GM23338 (cell line): ENCODE results near the gene EEF1AKMT4. TPM values are rescaled to one million over a fixed set of nuclear protein-coding genes. Genes with fewer than 3 reads are reported as not detected.

ENCODE experiments used
- ATAC-seq: fragments of 200-7000 bp; cut with Tn5 transposase; 3 replicates; pipeline ENCODE4 v1.9.1; 2020
- DNase-seq: peaks from one replicate; pipeline ENCODE4 v3.0.0-alpha.2; 2015; ENCODE audit warnings: low spot score
- H2AFZ ChIP-seq: fragments of 200-600 bp; sonication (generic); 2 replicates; pipeline ENCODE4 v1.8.0; 2016; ENCODE audit warnings: antibody characterized with exemption, mild to moderate bottlenecking, moderate library complexity
- H3F3A ChIP-seq: fragments of 200-600 bp; sonication (generic); replicated peaks from 2 replicates; pipeline ENCODE4 v1.8.0; 2017; ENCODE audit warnings: antibody characterized with exemption, mixed run types, low read depth
- H3K27ac ChIP-seq: fragments of 200-600 bp; sonication (generic); 2 replicates; pipeline ENCODE4 v1.6.1; 2016; ENCODE audit warnings: low read depth
- H3K27me3 ChIP-seq: fragments of 200-600 bp; sonication (generic); 2 replicates; pipeline ENCODE4 v1.8.0; 2016; ENCODE audit warnings: mild to moderate bottlenecking, mixed run types, moderate library complexity; ENCODE audit not compliant: insufficient read depth
- H3K36me3 ChIP-seq: fragments of 200-600 bp; sonication (generic); 2 replicates; pipeline ENCODE4 v1.8.0; 2016; ENCODE audit warnings: mild to moderate bottlenecking; ENCODE audit not compliant: insufficient read depth
- H3K4me1 ChIP-seq: fragments of 200-600 bp; sonication (generic); 2 replicates; pipeline ENCODE4 v1.8.0; 2016; ENCODE audit warnings: mild to moderate bottlenecking, moderate library complexity; ENCODE audit not compliant: insufficient read depth
- H3K4me2 ChIP-seq: fragments of 200-600 bp; sonication (generic); 2 replicates; pipeline ENCODE4 v1.7.1; 2017; ENCODE audit warnings: mixed run types
- H3K4me3 ChIP-seq: fragments of 200-600 bp; sonication (generic); 2 replicates; pipeline ENCODE4 v1.6.1; 2016; ENCODE audit warnings: mixed run types
- H3K79me2 ChIP-seq: fragments of 200-600 bp; sonication (generic); replicated peaks from 2 replicates; pipeline ENCODE4 v1.8.0; 2017; ENCODE audit warnings: mild to moderate bottlenecking; ENCODE audit not compliant: insufficient read depth
- H3K9me2 ChIP-seq: fragments of 200-600 bp; sonication (generic); 2 replicates; pipeline ENCODE4 v1.8.0; 2017; ENCODE audit not compliant: insufficient read depth
- H4K20me1 ChIP-seq: fragments of 200-600 bp; sonication (generic); replicated peaks from 2 replicates; pipeline ENCODE4 v1.8.0; 2017; ENCODE audit warnings: mild to moderate bottlenecking; ENCODE audit not compliant: insufficient read depth
- H3K27ac Mint-ChIP-seq: 2 replicates; pipeline ENCODE4 v1.8.0; 2020; ENCODE audit warnings: inconsistent platforms, mild to moderate bottlenecking, moderate library complexity, mixed read lengths
- H3K27me3 Mint-ChIP-seq: 3 replicates; pipeline ENCODE4 v1.8.0; 2022; ENCODE audit warnings: low read depth, mild to moderate bottlenecking, moderate library complexity, mixed read lengths, inconsistent platforms; ENCODE audit not compliant: insufficient read depth, poor library complexity
- H3K36me3 Mint-ChIP-seq: 3 replicates; pipeline ENCODE4 v1.8.0; 2021; ENCODE audit warnings: low read depth, mild to moderate bottlenecking, inconsistent platforms, moderate library complexity, mixed read lengths
- H3K4me1 Mint-ChIP-seq: 3 replicates; pipeline ENCODE4 v1.8.0; 2020; ENCODE audit warnings: mild to moderate bottlenecking, inconsistent platforms, mixed read lengths
- H3K4me3 Mint-ChIP-seq: 3 replicates; pipeline ENCODE4 v1.8.0; 2021; ENCODE audit warnings: moderate library complexity, mild to moderate bottlenecking, inconsistent platforms, mixed read lengths
- H3K9me3 Mint-ChIP-seq: 3 replicates; pipeline ENCODE4 v1.8.0; 2020; ENCODE audit warnings: moderate library complexity, mild to moderate bottlenecking, inconsistent platforms, mixed read lengths
- CTCF ChIP-seq, 2 experiments: fragments of 200-600 bp in 1 of 2; sonication (generic) in 1 of 2; conservative IDR thresholded peaks; 2 replicates each; pipeline versions ENCODE4 v1.5.1 to v1.6.1; 2016 to 2017; ENCODE audit warnings: antibody characterized with exemption in 2 of 2, low read depth in 2 of 2, mild to moderate bottlenecking in 2 of 2, moderate library complexity in 1 of 2
- EZH2phosphoT487 ChIP-seq: fragments of 200-600 bp; sonication (generic); IDR thresholded peaks from one replicate; pipeline ENCODE4 v1.8.1; 2018; ENCODE audit warnings: antibody characterized with exemption; ENCODE audit not compliant: unreplicated experiment
- JUNB ChIP-seq: IDR thresholded peaks from one replicate; pipeline ENCODE4 v1.6.1; 2016; ENCODE audit warnings: antibody characterized with exemption; ENCODE audit not compliant: unreplicated experiment
- NANOG ChIP-seq: IDR thresholded peaks from 2 replicates; pipeline ENCODE4 v1.6.1; 2016; ENCODE audit warnings: antibody characterized with exemption, borderline replicate concordance
- POLR2AphosphoS5 ChIP-seq: IDR thresholded peaks from 2 replicates; pipeline ENCODE4 v1.6.1; 2016; ENCODE audit warnings: antibody characterized with exemption, low read depth
- REST ChIP-seq: IDR thresholded peaks from one replicate; pipeline ENCODE4 v1.6.1; 2018; ENCODE audit warnings: antibody characterized with exemption; ENCODE audit not compliant: unreplicated experiment
- STAT1 ChIP-seq: IDR thresholded peaks from one replicate; pipeline ENCODE4 v1.6.1; 2016; ENCODE audit warnings: antibody characterized with exemption; ENCODE audit not compliant: unreplicated experiment
- ZNF114 ChIP-seq: fragments of 250-450 bp; sonication (Bioruptor Pico); IDR thresholded peaks from 2 replicates; pipeline ENCODE4 v1.5.0; 2020; ENCODE audit warnings: mild to moderate bottlenecking, moderate library complexity
- ZNF331 ChIP-seq: fragments of 250-450 bp; sonication (Bioruptor Pico); IDR thresholded peaks from 2 replicates; pipeline ENCODE4 v1.5.0; 2020; ENCODE audit warnings: low read depth, mild to moderate bottlenecking, moderate library complexity
- ZNF462 ChIP-seq: fragments of 250-450 bp; sonication (Bioruptor Pico); IDR thresholded peaks from 2 replicates; pipeline ENCODE4 v1.5.0; 2020; ENCODE audit warnings: mild to moderate bottlenecking, moderate library complexity
- polyA plus RNA-seq: library from polyadenylated mRNA; unstranded; fragments of >200 nt; fragmentation: Nextera tagmentation; extraction: Ambion mirVana; gene quantifications from 2 replicates; pipeline ENCODE4 v1.2.1, GENCODE V29; 2016
- total RNA-seq: library from RNA; depleted of rRNA; stranded (reverse); fragments of >200 nt; shearing (Covaris generic); gene quantifications from 2 replicates; pipeline ENCODE4 v1.2.3, GENCODE V29; 2014

EEF1AKMT4 gene
- total and polyA plus RNA-seq, 2 experiments from 2014 or later, result 12.9 to 14.3 TPM

DNA sequence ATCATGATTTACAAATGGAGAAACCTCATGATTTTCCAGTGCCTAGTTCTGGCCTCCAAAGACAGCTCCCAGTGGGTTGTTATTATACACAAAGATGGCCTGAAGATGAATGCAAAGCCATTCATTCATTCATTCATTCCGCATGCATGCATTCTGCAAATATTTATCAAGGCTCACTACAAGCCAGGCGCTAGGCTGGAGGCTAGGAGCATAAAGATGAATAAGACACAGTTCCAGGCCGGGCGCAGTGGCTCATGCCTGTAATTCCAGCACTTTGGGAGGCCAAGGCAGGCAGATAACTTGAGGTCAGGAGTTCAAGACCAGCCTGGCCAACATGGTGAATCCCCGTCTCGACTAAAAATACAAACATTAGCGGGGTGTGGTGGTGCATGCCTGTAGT is 47.1 kb downstream of the EEF1AKMT4 start:
- Histone ChIP-seq H3K4me1 (peaks cover 7% of the 10 kb centered on the region; the same call in 1 of the 2 replicates), H3K9me2 (no peaks in the 10 kb centered on the region), H3K4me3 (no peak overlapping the region), H3K36me3 (peaks cover 12% of the 10 kb centered on the region), H3K79me2 (peaks cover 24% of the 10 kb centered on the region), H2AFZ (no peak overlapping the region), H3K27ac (no peak overlapping the region), H3K27me3 (no peaks in the 10 kb centered on the region), H4K20me1 (peaks cover 8% of the 10 kb centered on the region), H3K4me2 (no peak overlapping the region), H3F3A (peaks cover 2% of the 10 kb centered on the region; the same call in 1 of the 2 replicates)
- DNase-seq, result no peak
- Mint-ChIP-seq H3K9me3 (no peaks in the 10 kb centered on the region), H3K27me3 (peaks cover 13% of the 10 kb centered on the region), H3K36me3 (peaks cover 23% of the 10 kb centered on the region), H3K4me1 (peaks cover 10% of the 10 kb centered on the region), H3K27ac (no peak overlapping the region), H3K4me3 (no peak overlapping the region)
- no peak for ATAC-seq
- TF ChIP-seq ZNF114 (no peak), JUNB (no peak), POLR2AphosphoS5 (no peak), REST (no peak), STAT1 (no peak), NANOG (no peak), ZNF331 (CRISPR knock-in tag) (no peak), CTCF (conservative IDR thresholded peaks at IDR 0.05; ENCODE audit: low read depth in 2 of 2) (no peak), ZNF462 (CRISPR knock-in tag) (no peak), EZH2phosphoT487 (no peak)
